ENCODE results near the gene CLEC18B.
"Not testable (repeated sequence)": the region's sequence is repeated elsewhere in the genome, so short reads cannot be mapped to it uniquely, and the experiment has no call there.

The CLEC18B gene

GRCh38 chr16:74404148-74404933 lies 16.9 kb downstream of the CLEC18B start:
- not testable (repeated sequence) for DNase-seq

DNA sequence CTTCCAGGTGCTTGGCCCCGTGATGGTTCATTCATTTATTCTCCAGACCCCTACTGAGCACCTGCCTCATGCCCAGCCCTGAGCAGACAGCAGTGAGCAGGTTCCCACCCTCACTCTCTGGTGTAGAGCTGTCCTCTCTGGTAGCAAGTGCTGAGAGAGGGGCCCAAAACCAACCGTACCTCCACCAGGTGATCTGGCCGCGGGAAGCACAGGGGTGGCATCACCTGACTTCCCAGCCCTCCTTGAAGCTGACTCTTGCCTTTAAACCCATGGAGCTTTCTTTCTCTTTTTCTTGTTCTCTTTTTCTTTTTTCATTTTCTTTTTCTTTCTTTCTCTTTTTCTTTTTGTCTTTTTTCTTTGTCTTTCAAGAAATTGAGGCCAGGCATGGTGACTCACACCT lies 21.0 kb downstream of the CLEC18B start:
- not testable (repeated sequence) for DNase-seq

DNA sequence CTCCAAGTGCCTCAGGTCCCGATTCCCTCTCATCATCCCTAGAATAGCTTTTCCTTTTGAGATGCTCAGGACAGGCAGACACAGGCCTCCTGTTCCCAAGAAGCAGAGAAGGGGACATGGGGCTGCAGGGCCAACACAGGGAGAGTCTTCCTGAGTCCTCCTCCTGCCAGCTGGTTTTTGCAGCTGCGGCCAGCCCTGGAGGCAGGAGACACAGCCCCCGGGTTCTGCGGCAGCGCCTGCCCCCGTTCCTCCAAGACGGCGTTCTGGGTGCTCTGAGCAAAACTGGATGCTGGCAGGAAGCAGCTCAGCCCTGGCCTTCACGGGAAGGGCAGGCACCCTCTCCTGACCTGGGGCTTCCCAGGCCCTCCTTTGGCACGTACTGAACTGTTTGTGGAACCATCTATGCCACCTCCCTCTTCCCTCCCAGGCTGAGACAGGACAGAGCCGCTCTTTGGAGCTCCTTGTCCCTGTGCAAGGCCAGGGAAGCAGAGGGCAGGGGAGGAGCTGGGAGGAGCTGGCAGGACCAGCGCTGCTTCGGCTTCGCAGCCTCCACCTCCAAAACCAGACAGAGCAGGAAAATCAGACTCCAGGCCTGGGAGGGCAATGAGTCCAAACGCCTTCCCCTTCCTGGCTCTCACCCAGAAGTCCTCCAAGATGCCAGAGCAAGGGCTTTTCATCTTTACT lies 22.9 kb downstream of the CLEC18B start:
- peak; percentile 1 for DNase-seq

GRCh38 chr16:74396521-74397017 lies 24.7 kb downstream of the CLEC18B start:
- peak; percentile 15 for DNase-seq

- not testable (repeated sequence) for DNase-seq
These were observed 26.7 kb downstream of the CLEC18B start for GRCh38 chr16:74394604-74395003.

- DNase-seq: not testable (repeated sequence)
These were observed 27.1 kb downstream of the CLEC18B start for GRCh38 chr16:74394131-74394530.

GRCh38 chr16:74391454-74392050 lies 29.7 kb downstream of the CLEC18B start:
- peak; percentile 0 for DNase-seq

DNA sequence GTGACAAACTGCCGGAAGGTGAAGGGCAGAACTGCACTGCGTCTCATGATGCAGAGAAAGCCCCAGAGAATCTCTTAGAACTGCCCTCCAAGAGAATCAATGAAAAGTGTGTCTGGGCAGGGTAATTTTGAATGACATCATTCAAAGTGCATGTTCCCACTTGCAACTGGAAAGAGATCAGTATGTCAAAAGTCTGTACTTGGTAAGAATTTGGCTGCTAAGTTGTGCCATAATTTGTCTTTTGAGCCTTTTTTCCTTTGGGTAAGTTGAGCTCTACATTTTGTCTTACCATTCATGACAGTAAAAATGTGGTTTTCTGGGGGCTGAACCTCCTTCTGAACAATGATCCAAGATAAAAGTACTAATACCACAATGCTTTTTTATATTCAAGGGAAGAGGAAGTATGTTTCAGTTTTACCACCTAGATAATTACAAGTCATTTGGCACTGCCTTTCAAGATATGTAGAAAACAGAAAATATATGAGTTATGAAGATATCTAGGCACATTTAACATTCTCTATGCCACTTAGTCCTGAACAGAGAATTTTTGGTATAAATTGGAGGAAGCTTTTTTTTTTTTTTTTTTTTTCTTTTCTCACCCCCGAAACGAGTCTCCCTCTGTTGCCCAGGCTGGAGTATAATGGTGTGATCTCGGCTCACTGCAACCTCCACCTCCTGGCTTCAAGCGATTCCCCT lies 38.8 kb downstream of the CLEC18B start:
- DNase-seq: peak; percentile 77

DNA sequence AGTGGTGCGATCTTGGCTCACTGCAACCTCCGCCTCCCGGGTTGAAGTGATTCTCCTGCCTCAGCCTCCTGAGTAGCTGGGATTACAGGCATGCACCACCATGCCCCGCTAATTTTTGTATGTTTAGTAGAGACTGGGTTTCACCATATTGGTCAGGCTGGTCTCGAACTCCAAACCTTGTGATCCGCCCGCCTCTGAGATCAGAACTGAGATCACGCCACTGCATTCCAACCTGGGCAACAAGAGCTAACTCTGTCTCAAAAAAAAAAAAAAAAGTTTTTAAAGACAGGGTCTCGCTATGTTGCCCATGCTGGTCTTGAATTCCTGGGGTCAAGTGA lies 47.5 kb downstream of the CLEC18B start:
- DNase-seq: not testable (repeated sequence)

DNA sequence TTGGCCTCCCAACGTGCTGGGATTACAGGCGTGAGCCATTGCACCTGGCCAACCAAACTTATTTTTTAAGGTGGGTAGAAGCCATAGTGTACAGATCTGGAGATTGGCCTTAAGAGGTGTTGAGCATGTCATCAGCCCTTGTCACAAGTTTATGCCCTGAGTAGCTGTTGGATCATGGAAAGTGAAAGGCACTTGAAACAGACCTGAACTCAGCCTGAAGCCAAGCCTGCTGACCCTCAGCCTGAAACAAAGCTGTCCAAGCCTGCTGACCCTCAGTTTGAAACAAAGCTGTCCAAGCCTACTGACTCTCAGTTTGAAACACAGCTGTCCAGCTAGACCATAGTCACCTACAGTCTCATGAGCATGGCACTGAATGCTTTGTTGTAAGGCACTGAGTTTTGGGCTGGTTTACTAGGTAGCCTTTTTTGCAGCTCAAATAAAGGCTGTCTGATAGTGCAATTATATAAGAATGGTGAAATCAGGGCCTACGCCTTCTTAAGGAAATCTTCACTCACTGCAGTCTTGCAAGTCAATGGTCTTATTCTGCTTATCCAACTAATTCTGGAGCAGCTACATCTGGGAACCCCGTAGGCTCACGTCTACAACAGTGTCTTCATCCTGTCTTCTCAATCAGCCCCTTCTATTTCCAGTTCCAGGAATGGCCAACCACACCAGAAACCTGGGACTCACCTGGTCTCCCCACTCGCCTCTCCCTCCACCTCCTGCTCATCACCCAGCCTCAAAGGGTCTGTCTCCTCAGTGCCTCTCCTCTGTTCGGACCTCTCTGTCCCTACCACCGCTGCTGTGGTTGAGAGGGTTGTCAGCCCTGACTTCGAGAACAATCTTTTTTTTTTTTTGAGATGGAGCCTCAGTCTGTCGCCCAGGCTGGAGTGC lies 48.1 kb downstream of the CLEC18B start:
- DNase-seq: no peak

DNA sequence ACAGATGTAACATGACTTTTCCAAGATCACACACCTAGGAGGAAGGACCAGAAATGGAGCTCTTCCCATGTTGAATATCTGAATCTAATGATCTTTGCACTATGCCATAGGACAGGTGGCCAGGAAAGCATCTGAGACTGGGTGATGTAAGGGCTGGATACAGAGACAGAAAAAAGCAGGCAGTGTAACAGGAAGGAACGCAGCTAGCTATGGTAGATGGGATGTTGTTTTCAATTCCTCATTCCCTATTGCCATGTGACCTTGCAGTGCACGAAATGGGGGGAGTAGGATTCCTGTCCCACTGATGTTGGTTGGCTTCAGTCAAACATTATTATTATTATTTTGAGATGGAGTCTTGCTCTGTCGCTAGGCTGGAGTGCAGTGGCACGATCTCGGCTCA lies 48.9 kb downstream of the CLEC18B start:
- DNase-seq: no peak

DNA sequence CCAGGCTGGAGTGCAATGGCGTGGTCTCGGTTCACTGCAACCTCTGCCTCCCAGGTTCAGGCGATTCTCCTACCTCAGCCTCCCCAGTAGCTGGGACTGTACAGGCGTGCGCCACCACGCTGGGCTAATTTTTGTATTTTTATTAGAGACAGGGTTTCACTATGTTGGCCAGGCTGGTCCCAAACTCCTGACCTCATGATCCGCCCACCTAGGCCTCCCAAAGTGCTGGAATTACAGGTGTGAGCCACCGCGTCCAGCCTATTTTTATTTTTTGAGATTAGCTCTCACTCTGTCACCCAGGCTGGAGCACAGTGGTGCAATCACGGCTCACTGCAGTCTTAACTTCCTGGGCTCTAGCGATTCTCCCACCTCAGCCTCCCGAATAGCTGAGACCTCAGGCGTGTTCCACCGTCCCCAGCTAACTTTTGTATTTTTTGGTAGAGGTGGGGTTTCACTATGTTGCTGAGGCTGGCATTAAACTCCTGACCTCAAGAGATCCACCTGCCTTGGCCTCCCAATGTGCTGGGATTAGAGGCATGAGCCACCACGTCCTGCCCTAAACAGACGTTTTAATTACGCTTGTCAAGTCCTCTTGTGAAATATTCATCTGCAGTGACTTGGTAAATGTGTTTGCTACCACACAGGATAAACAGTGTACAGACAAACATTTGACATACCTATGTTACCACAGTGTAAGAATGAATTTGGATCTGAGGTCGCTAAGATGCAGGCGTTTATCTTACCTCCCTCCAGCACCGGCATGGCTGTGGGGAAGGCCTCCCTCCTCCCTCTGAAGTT lies 50.7 kb downstream of the CLEC18B start:
- not testable (repeated sequence) for DNase-seq

- DNase-seq: peak; percentile 95
These were observed 53.0 kb downstream of the CLEC18B start for GRCh38 chr16:74368002-74368911.

DNA sequence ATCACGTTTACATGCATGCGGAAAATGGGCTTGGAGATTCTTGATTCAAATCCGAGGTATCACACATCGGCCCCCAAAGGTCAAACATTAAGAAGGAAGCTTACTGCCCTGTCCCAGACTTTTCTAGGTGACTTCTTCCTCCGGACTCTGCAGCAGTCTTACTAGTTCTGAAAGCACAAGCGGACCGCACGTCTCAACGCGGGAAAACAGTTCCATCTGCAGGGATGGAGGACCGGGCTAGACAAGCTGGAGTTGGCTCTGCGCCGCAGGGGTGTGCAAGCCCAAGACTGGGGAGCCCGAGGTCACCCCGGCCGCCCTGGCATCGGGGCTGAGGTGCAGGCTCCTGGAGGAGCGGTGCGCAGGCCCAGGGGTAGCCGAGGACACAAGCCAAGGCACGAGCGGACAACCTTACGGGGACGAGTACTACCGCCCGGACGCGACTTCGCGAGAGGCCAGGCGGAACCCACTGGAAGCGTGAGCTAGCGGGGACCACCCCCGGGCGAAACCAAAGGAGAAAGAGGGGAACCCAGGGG lies 53.7 kb downstream of the CLEC18B start:
- DNase-seq: peak; percentile 47

GRCh38 chr16:74361646-74362610 lies 59.4 kb downstream of the CLEC18B start:
- DNase-seq: not testable (repeated sequence)

All from hematopoietic multipotent progenitor cell treated with erythropoietin and hydrocortisone succinate and interleukin-3 and kit ligand, for 6 days (in vitro differentiated cells).